K562 (cell line): ENCODE measurements around the gene MRPL55. TPM values are rescaled to one million over a fixed set of nuclear protein-coding genes. Genes with fewer than 3 reads are reported as not detected.
A peak's percentile ranks its signal among the peaks of the same experiment; 100 is the strongest.

Experiments used
- BHLHE40 ChIP-seq: IDR thresholded peaks from 2 replicates; pipeline ENCODE4 v1.6.1; 2011; ENCODE audit warnings: low read length, improper control_type of control experiment
- CXXC5 ChIP-seq: fragments of 250-450 bp; sonication (Bioruptor Pico); IDR thresholded peaks from 2 replicates; pipeline ENCODE4 v1.8.0; 2022; ENCODE audit warnings: inconsistent platforms, mild to moderate bottlenecking, moderate library complexity
- E2F6 ChIP-seq, 2 experiments: IDR thresholded peaks; 2 replicates each; pipeline ENCODE4 v1.6.1; 2011; ENCODE audit warnings: borderline replicate concordance in 1 of 2, control low read depth in 1 of 2, low read depth in 1 of 2, low read length in 1 of 2, mild to moderate bottlenecking in 1 of 2, mixed read lengths in 1 of 2, moderate library complexity in 1 of 2; ENCODE audit not compliant: insufficient read depth in 1 of 2, insufficient read length in 1 of 2, poor library complexity in 1 of 2, severe bottlenecking in 1 of 2; ENCODE audit errors: extremely low read depth in 1 of 2
- FOXM1 ChIP-seq, 2 experiments: fragments of 450-650 bp in 1 of 2; sonication (generic) in 1 of 2; formaldehyde crosslinking in 1 of 2; IDR thresholded peaks; 2 replicates each; pipeline versions ENCODE4 v1.6.1 to v1.9.0; 2017 to 2022; ENCODE audit warnings: low read depth in 2 of 2, mild to moderate bottlenecking in 2 of 2, missing genetic modification reagents in 1 of 2, moderate library complexity in 1 of 2
- KAT8 ChIP-seq: fragments of 450-650 bp; IDR thresholded peaks from 2 replicates; pipeline ENCODE4 v1.6.1; 2016; ENCODE audit warnings: low read depth, mild to moderate bottlenecking
- KLF10 ChIP-seq: fragments of 250-450 bp; sonication (Bioruptor Pico); IDR thresholded peaks from 2 replicates; pipeline ENCODE4 v1.6.1; 2021; ENCODE audit warnings: matching md5 sums
- NFIC ChIP-seq: fragments of 450-650 bp; IDR thresholded peaks from 2 replicates; pipeline ENCODE4 v1.6.1; 2017; ENCODE audit warnings: mild to moderate bottlenecking, inconsistent platforms
- PHF21A ChIP-seq: fragments of 450-650 bp; IDR thresholded peaks from 2 replicates; pipeline ENCODE4 v1.6.1; 2017; ENCODE audit warnings: low read depth, borderline replicate concordance
- PTBP1 ChIP-seq: fragments of 200-400 bp; formaldehyde crosslinking; IDR thresholded peaks from 2 replicates; pipeline ENCODE4 v1.6.1; 2017; ENCODE audit warnings: low read depth, low read length
- XRCC5 ChIP-seq: fragments of 200-400 bp; formaldehyde crosslinking; IDR thresholded peaks from 2 replicates; pipeline ENCODE4 v1.6.1; 2017; ENCODE audit warnings: low read depth, mild to moderate bottlenecking, low read length
- ZBTB7A ChIP-seq: IDR thresholded peaks from 2 replicates; pipeline ENCODE4 v1.6.1; 2011; ENCODE audit warnings: low read depth, mild to moderate bottlenecking, low read length, moderate library complexity, borderline replicate concordance; ENCODE audit not compliant: control insufficient read depth
- ZNF197 ChIP-seq: fragments of 200-800 bp; sonication (Bioruptor generic); IDR thresholded peaks from 2 replicates; pipeline ENCODE4 v1.6.1; 2016; ENCODE audit warnings: low read depth, missing genetic modification characterization, missing compliant biosample characterization
- ZNF212 ChIP-seq: fragments of 450-650 bp; formaldehyde crosslinking; IDR thresholded peaks from 2 replicates; pipeline ENCODE4 v1.4.0; 2020; ENCODE audit warnings: mild to moderate bottlenecking
- ZNF589 ChIP-seq: fragments of 200-800 bp; sonication (Bioruptor generic); IDR thresholded peaks from 2 replicates; pipeline ENCODE4 v1.6.1; 2016; ENCODE audit warnings: low read depth, missing genetic modification characterization, missing compliant biosample characterization
- polyA plus RNA-seq, 8 experiments: library from polyadenylated mRNA; depleted of rRNA in 4 of 8; stranded (reverse) in 5 of 8; unstranded in 3 of 8; fragments of >200 nt; fragmentation: Nextera tagmentation in 2 of 8; fragmentation: Illumina TruSeq in 1 of 8; extraction: Ambion mirVana in 2 of 8; extraction: Trizol in 1 of 8; gene quantifications; 2 replicates each; pipeline versions ENCODE4 v1.2.1 to v1.2.3, GENCODE V29; 2011 to 2014; ENCODE audit warnings: inconsistent platforms in 1 of 8, missing spikeins in 1 of 8
- total RNA-seq, 7 experiments: library from RNA; depleted of rRNA in 6 of 7; stranded (reverse); fragments of >200 nt in 6 of 7; fragmentation: Illumina TruSeq in 2 of 7; extraction: Trizol in 2 of 7; gene quantifications; 2 replicates each; pipeline versions ENCODE4 v1.2.1 to v1.2.3, GENCODE V29; 2011 to 2021; ENCODE audit warnings: low replicate concordance in 1 of 7
- TF ChIP-seq, protein P1 (sequence below): fragments of 450-650 bp; formaldehyde crosslinking; IDR thresholded peaks from 2 replicates; pipeline ENCODE4 v1.4.0; 2020; ENCODE audit warnings: mild to moderate bottlenecking
- TF ChIP-seq, protein P2 (sequence below): fragments of 250-450 bp; sonication (Bioruptor Pico); IDR thresholded peaks from 2 replicates; pipeline ENCODE4 v1.8.0; 2021; ENCODE audit warnings: borderline replicate concordance, mild to moderate bottlenecking, moderate library complexity; ENCODE audit not compliant: poor library complexity, severe bottlenecking
- TF ChIP-seq, protein P3 (sequence below), 2 experiments: IDR thresholded peaks in 1 of 2; conservative IDR thresholded peaks in 1 of 2; 2 replicates each; pipeline ENCODE4 v1.6.1; 2016; ENCODE audit warnings: low read depth in 2 of 2, mild to moderate bottlenecking in 1 of 2, missing compliant biosample characterization in 1 of 2, missing genetic modification characterization in 1 of 2, moderate library complexity in 1 of 2

MRPL55 gene
- total and polyA plus RNA-seq, 9 of the 15 experiments (the other 6 are each of a cell fraction or from before 2014, with no cell fraction given) = 34.9 to 228 (median 81.0) TPM

DNA sequence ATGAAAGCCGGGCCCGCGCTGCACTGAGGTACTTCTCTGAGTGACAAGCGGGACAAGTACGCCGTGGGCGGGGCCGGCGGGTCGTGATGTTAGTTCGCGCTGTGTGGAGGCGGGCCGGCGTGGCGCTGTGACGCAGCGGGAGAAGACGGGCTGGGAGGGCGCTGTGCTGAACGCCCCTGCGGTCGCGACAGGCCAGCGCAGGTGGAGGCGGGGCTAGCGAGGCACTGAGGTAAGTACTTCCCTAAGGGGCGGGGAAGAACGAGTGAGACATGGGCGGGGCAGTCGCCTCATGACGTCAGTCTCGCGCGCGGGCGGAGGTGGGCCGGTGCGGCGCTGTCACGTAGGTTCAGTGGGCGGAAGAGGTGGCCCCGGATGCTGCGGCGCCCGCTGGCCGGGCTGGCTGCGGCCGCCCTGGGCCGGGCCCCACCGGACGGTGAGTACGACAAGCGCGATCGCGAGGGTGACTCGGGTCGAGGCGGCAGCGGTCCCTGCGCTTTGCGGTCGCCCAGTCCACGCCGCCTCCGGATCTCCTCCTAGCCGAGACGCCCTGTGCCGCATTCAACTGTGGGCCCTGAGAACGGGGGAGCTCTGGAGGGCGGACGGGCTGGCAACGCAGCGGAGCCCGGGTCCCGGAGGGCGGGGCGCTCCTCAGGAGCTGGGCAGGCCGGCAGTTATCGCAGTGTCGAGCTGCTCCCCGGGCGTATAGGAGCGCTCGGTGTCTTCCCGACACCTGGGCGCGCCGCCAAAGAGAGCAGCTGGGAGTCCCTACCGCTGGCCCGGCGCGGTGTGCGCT, 31.0 kb upstream of the MRPL55 start, which contains the start of gene GUK1 (continued):
- no peak for TF ChIP-seq FOXM1 (IDR thresholded peaks at IDR 0.05; ENCODE audit: low read depth)
- peak; percentile 24; the same call in 1 of the 2 replicates for TF ChIP-seq FOXM1 (CRISPR knock-in tag; IDR thresholded peaks at IDR 0.05; ENCODE audit: low read depth)
- TF ChIP-seq E2F6 (IDR thresholded peaks at IDR 0.05; ENCODE audit: borderline replicate concordance in 1 of 2, extremely low read depth in 1 of 2, insufficient read depth in 1 of 2, insufficient read length in 1 of 2, low read depth in 1 of 2, low read length in 1 of 2, poor library complexity in 1 of 2, severe bottlenecking in 1 of 2) = peak; percentile 10 to 37
- TF ChIP-seq PHF21A = no peak
- TF ChIP-seq, protein P1, sequence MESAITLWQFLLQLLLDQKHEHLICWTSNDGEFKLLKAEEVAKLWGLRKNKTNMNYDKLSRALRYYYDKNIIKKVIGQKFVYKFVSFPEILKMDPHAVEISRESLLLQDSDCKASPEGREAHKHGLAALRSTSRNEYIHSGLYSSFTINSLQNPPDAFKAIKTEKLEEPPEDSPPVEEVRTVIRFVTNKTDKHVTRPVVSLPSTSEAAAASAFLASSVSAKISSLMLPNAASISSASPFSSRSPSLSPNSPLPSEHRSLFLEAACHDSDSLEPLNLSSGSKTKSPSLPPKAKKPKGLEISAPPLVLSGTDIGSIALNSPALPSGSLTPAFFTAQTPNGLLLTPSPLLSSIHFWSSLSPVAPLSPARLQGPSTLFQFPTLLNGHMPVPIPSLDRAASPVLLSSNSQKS (CRISPR knock-in tag) = no peak
- TF ChIP-seq CXXC5 (CRISPR knock-in tag) = peak; percentile 96
- TF ChIP-seq NFIC = peak; percentile 88
- no peak for TF ChIP-seq XRCC5
- TF ChIP-seq, protein P2, sequence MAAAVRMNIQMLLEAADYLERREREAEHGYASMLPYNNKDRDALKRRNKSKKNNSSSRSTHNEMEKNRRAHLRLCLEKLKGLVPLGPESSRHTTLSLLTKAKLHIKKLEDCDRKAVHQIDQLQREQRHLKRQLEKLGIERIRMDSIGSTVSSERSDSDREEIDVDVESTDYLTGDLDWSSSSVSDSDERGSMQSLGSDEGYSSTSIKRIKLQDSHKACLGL (CRISPR knock-in tag) = peak; percentile 63
- TF ChIP-seq, protein P3, sequence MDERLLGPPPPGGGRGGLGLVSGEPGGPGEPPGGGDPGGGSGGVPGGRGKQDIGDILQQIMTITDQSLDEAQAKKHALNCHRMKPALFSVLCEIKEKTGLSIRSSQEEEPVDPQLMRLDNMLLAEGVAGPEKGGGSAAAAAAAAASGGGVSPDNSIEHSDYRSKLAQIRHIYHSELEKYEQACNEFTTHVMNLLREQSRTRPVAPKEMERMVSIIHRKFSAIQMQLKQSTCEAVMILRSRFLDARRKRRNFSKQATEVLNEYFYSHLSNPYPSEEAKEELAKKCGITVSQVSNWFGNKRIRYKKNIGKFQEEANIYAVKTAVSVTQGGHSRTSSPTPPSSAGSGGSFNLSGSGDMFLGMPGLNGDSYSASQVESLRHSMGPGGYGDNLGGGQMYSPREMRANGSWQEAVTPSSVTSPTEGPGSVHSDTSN (CRISPR knock-in tag; IDR thresholded peaks at IDR 0.05; ENCODE audit: low read depth) = peak; percentile 90
- TF ChIP-seq, protein P3 (tag; conservative IDR thresholded peaks at IDR 0.05; ENCODE audit: low read depth) = peak; percentile 95
- TF ChIP-seq ZBTB7A = peak; percentile 71
- no peak for TF ChIP-seq KLF10 (CRISPR knock-in tag)
- no peak for TF ChIP-seq PTBP1
- TF ChIP-seq ZNF212 (CRISPR knock-in tag) = no peak
- no peak for TF ChIP-seq ZNF197 (CRISPR knock-in tag)
- no peak for TF ChIP-seq KAT8
- TF ChIP-seq ZNF589 (CRISPR knock-in tag) = peak; percentile 83; the same call in 1 of the 2 replicates
- 0 out of 2 replicates have a peak, but pooled peaks have one; percentile 24 for TF ChIP-seq BHLHE40
